Endothelial cell of umbilical vein (primary cell): Measurements from ENCODE around the gene ODF4. TPM values are rescaled to one million over a fixed set of nuclear protein-coding genes. Genes with fewer than 3 reads are reported as not detected.

Experiments used
- BruUV-seq: library from RNA; stranded (reverse); fragments of 400-500 nt; replicated peaks from 2 replicates; lab custom pipeline; 2021; lab: Mats Ljungman, UMichigan
- CTCF ChIA-PET: fragments of 300-600, 350-600 bp; sonication (Branson Sonifier 250); formaldehyde crosslinking; loops from one replicate; lab custom pipeline; 2021; ENCODE audit warnings: antibody characterized with exemption, inconsistent platforms; lab: Charles Lee
- POLR2A ChIA-PET: fragments of 300-600, 350-600 bp; sonication (Branson Sonifier 250); formaldehyde crosslinking; loops from one replicate; lab custom pipeline; 2021; ENCODE audit warnings: antibody characterized with exemption, inconsistent platforms; lab: Charles Lee
- DNase-seq: peaks from one replicate; pipeline ENCODE4 v3.0.0-alpha.2; 2011; ENCODE audit warnings: low read depth, low spot score
- FAIRE-seq: peaks from 2 replicates; lab custom pipeline; 2011; peaks lifted over from hg19 to GRCh38; lab: Jason Lieb, UNC
- H2AFZ ChIP-seq: 2 replicates; pipeline ENCODE4 v1.6.0; 2012; ENCODE audit warnings: low read depth, low read length, control low read depth, inconsistent platforms
- H3K27ac ChIP-seq: 2 replicates; pipeline ENCODE4 v1.5.1; 2011; ENCODE audit warnings: low read depth, mild to moderate bottlenecking, control low read depth, low read length, moderate library complexity; ENCODE audit not compliant: insufficient read depth
- H3K27me3 ChIP-seq, 2 experiments: 2 replicates each; pipeline versions ENCODE4 v1.6.0 to v1.6.1; 2011; ENCODE audit warnings: low read length in 2 of 2, mixed read lengths in 1 of 2; ENCODE audit not compliant: control insufficient read depth in 2 of 2, insufficient read depth in 2 of 2
- H3K36me3 ChIP-seq, 2 experiments: 2 replicates in 1 of 2; 3 replicates in 1 of 2; pipeline ENCODE4 v1.5.1; 2011; ENCODE audit warnings: low read length in 2 of 2, mild to moderate bottlenecking in 1 of 2, moderate library complexity in 1 of 2; ENCODE audit not compliant: control insufficient read depth in 2 of 2, insufficient read depth in 2 of 2; ENCODE audit errors: extremely low read depth in 1 of 2
- H3K4me1 ChIP-seq: 3 replicates; pipeline ENCODE4 v1.5.1; 2011; ENCODE audit warnings: mild to moderate bottlenecking, low read length; ENCODE audit not compliant: control insufficient read depth, insufficient read depth; ENCODE audit errors: extremely low read depth
- H3K4me2 ChIP-seq: 2 replicates; pipeline ENCODE4 v1.6.1; 2011; ENCODE audit warnings: low read length, control low read depth, mixed read lengths; ENCODE audit not compliant: insufficient read depth
- H3K4me3 ChIP-seq, 3 experiments: fragments of 200-600 bp in 1 of 3; sonication (generic), shearing (Covaris generic) in 1 of 3; replicated peaks in 1 of 3; 2 replicates each; pipeline ENCODE4 v1.5.1; 2011 to 2016; ENCODE audit warnings: control low read depth in 3 of 3, low read length in 3 of 3, mild to moderate bottlenecking in 2 of 3, inconsistent platforms in 1 of 3, low read depth in 1 of 3, moderate library complexity in 1 of 3; ENCODE audit not compliant: insufficient read depth in 1 of 3
- H3K79me2 ChIP-seq: 2 replicates; pipeline ENCODE4 v1.6.0; 2012; ENCODE audit warnings: low read length, inconsistent platforms; ENCODE audit not compliant: control insufficient read depth, insufficient read depth
- H3K9ac ChIP-seq: replicated peaks from 2 replicates; pipeline ENCODE3; 2011; ENCODE audit warnings: low read length, control low read depth; ENCODE audit not compliant: insufficient read depth; ENCODE audit errors: extremely low read depth
- H3K9me1 ChIP-seq: replicated peaks from 3 replicates; pipeline ENCODE4 v1.6.0; 2011; ENCODE audit warnings: mild to moderate bottlenecking, low read length; ENCODE audit not compliant: control insufficient read depth, insufficient read depth; ENCODE audit errors: extremely low read depth
- H3K9me3 ChIP-seq: replicated peaks from 2 replicates; pipeline ENCODE4 v1.5.1; 2012; ENCODE audit warnings: low read length, inconsistent platforms; ENCODE audit not compliant: control insufficient read depth, insufficient read depth
- H4K20me1 ChIP-seq: replicated peaks from 2 replicates; pipeline ENCODE3; 2011; ENCODE audit warnings: mild to moderate bottlenecking, low read length; ENCODE audit not compliant: control insufficient read depth, insufficient read depth; ENCODE audit errors: extremely low read depth
- CTCF ChIP-seq, 2 donors: IDR thresholded peaks; 1 replicate in 1 of 2; 2 replicates in 1 of 2; pipeline ENCODE4 v1.5.1; 2011; ENCODE audit warnings: low read length in 2 of 2, mild to moderate bottlenecking in 2 of 2, moderate library complexity in 2 of 2, control low read depth in 1 of 2, inconsistent platforms in 1 of 2, low read depth in 1 of 2; ENCODE audit not compliant: insufficient read depth in 1 of 2; ENCODE audit errors: extremely low read depth in 1 of 2
- FOS ChIP-seq: IDR thresholded peaks from 2 replicates; pipeline ENCODE4 v1.6.1; 2011; ENCODE audit warnings: mild to moderate bottlenecking, low read length, moderate library complexity, borderline replicate concordance; ENCODE audit not compliant: insufficient read depth
- GATA2 ChIP-seq: IDR thresholded peaks from 2 replicates; pipeline ENCODE4 v1.7.0; 2011; ENCODE audit warnings: low read depth, mild to moderate bottlenecking, moderate library complexity, mixed read lengths, low read length; ENCODE audit not compliant: insufficient read length, insufficient read depth
- JUN ChIP-seq: IDR thresholded peaks from 2 replicates; pipeline ENCODE4 v1.6.1; 2011; ENCODE audit warnings: borderline replicate concordance, low read depth; ENCODE audit not compliant: insufficient read length, insufficient read depth
- MYC ChIP-seq: IDR thresholded peaks from one replicate; pipeline ENCODE4 v1.6.1; 2011; ENCODE audit warnings: mild to moderate bottlenecking, low read depth, low read length
- POLR2AphosphoS5 ChIP-seq: IDR thresholded peaks from 2 replicates; pipeline ENCODE4 v1.6.1; 2012; ENCODE audit warnings: low read depth, mild to moderate bottlenecking, control low read depth, low read length, moderate library complexity; ENCODE audit not compliant: insufficient read depth
- dilution Hi-C: fragments of 300-500 bp; cut with MboI; formaldehyde crosslinking; loops from one replicate; pipeline ENCODE4 v1.15.0; 2019; ENCODE audit warnings: low sequenced_read_pairs; ENCODE audit not compliant: extremely low pct_ligation_motif_present
- intact Hi-C: fragments of 100-400 bp; cut with micrococcal nuclease; formaldehyde crosslinking; loops from one replicate; pipeline ENCODE4 v1.10.0; 2022
- polyA plus RNA-seq, 4 experiments: library from polyadenylated mRNA; depleted of rRNA in 3 of 4; stranded (reverse) in 3 of 4; unstranded in 1 of 4; fragments of >200 nt; gene quantifications; 2 replicates each; pipeline versions ENCODE4 v1.2.1 to v1.2.3, GENCODE V29; 2011 to 2012; ENCODE audit warnings: missing spikeins in 1 of 4
- total RNA-seq: library from RNA; stranded (reverse); gene quantifications from 2 replicates; pipeline ENCODE4 v1.2.3, GENCODE V29; 2021

Gene ODF4
- total and polyA plus RNA-seq, 2 donors (not counting 3 experiments of a cell fraction or from before 2014, with no cell fraction given), result not detected

GRCh38 chr17:8365143-8365542 is 25.5 kb downstream of the ODF4 start:
- no peaks in the 10 kb centered on the region for H4K20me1 ChIP-seq
- intact Hi-C loops (no loop called here), dilution Hi-C loops (no loop called here)
- peak overlapping the region; percentile 0 for H3K4me2 ChIP-seq
- H3K4me3 ChIP-seq, result no peak overlapping the region
- no peak overlapping the region for H3K9ac ChIP-seq
- H3K9me3 ChIP-seq, result no peaks in the 10 kb centered on the region
- peak overlapping the region; percentile 0 for H2AFZ ChIP-seq
- H3K79me2 ChIP-seq, result no peaks in the 10 kb centered on the region
- no TSS peak for BruUV-seq
- H3K27me3 ChIP-seq, result no peaks in the 10 kb centered on the region
- no peaks in the 10 kb centered on the region for H3K9me1 ChIP-seq
- CTCF ChIA-PET, result interaction anchor here (1.2 kb wide), 1 partner anchor 19 kb away, joined by 4 read pairs; no protein-coding TSS in a partner anchor
- H3K4me1 ChIP-seq, result peaks cover 37% of the 10 kb centered on the region
- POLR2A ChIA-PET, result no interaction called here
- H3K27ac ChIP-seq, result peak overlapping the region; percentile 87
- TF ChIP-seq JUN (no peak), CTCF (IDR thresholded peaks at IDR 0.05; ENCODE audit: extremely low read depth in 1 of 2, insufficient read depth in 1 of 2, low read depth in 1 of 2, low read length in 2 of 2) (no peak), MYC (no peak), POLR2AphosphoS5 (peak; percentile 22), FOS (peak; percentile 25), GATA2 (no peak)
- H3K36me3 ChIP-seq, result peaks cover 4 to 10% of the 10 kb centered on the region in 2 experiments
- peak; percentile 70 for DNase-seq
- FAIRE-seq, result peak; percentile 64
